Ammon's horn (tissue), 1 donor: ENCODE measurements around the gene NR2C2.

Experiments
- DNase-seq: peaks from one replicate; pipeline ENCODE4 v3.0.0-alpha.2; 2016; ENCODE audit warnings: low spot score

NR2C2 gene

GRCh38 chr3:15064299-15064834, 117.0 kb downstream of the NR2C2 start:
- DNase-seq = no peak

- DNase-seq = peak; percentile 91
Observed at GRCh38 chr3:15064835-15065549, 117.6 kb downstream of the NR2C2 start, which contains the start of gene MRPS25. TSS of gene MRPS25 (minus strand) at chr3:15065315. CDS start at chr3:15065194, 121 bp downstream.

GRCh38 chr3:15065550-15066007, 118.2 kb downstream of the NR2C2 start:
- no peak for DNase-seq

GRCh38 chr3:15066467-15066866, 119.1 kb downstream of the NR2C2 start:
- DNase-seq = no peak

GRCh38 chr3:15069441-15069840, 122.1 kb downstream of the NR2C2 start:
- DNase-seq = no peak

- DNase-seq = no peak
Observed at GRCh38 chr3:15071699-15072098, 124.3 kb downstream of the NR2C2 start.

GRCh38 chr3:15074500-15074899, 127.1 kb downstream of the NR2C2 start:
- no peak for DNase-seq

GRCh38 chr3:15079091-15079490, 131.7 kb downstream of the NR2C2 start:
- DNase-seq = no peak

- DNase-seq = no peak
Observed at GRCh38 chr3:15081960-15082664, 134.7 kb downstream of the NR2C2 start.

GRCh38 chr3:15083252-15083651, 135.9 kb downstream of the NR2C2 start:
- DNase-seq = no peak

GRCh38 chr3:15086263-15086662, 138.9 kb downstream of the NR2C2 start:
- no peak for DNase-seq

GRCh38 chr3:15086699-15087098, 139.3 kb downstream of the NR2C2 start:
- DNase-seq = no peak

GRCh38 chr3:15089201-15089600, 141.8 kb downstream of the NR2C2 start:
- DNase-seq = no peak

- no peak for DNase-seq
Observed at GRCh38 chr3:15091575-15091974, 144.2 kb downstream of the NR2C2 start.

- DNase-seq = no peak
Observed at GRCh38 chr3:15092686-15093085, 145.3 kb downstream of the NR2C2 start.

GRCh38 chr3:15094187-15094875, 146.9 kb downstream of the NR2C2 start:
- no peak for DNase-seq

GRCh38 chr3:15096046-15096445, 148.7 kb downstream of the NR2C2 start:
- DNase-seq = peak; percentile 58

- no peak for DNase-seq
Observed at GRCh38 chr3:15097891-15098290, 150.5 kb downstream of the NR2C2 start.
